Vagina (tissue), 2 donors: ENCODE measurements around the gene SLC24A3.

Experiments
- POLR2A ChIP-seq, 2 donors: fragments of 450-650 bp; IDR thresholded peaks; one replicate each; pipeline ENCODE4 v1.6.1; 2017; ENCODE audit warnings: antibody characterized with exemption in 2 of 2, mild to moderate bottlenecking in 2 of 2, moderate library complexity in 2 of 2
- TF ChIP-seq, protein P1 (sequence below), 3 experiments: fragments of 450-650 bp in 2 of 3; fragments of 200-600 bp in 1 of 3; sonication (generic) in 1 of 3; IDR thresholded peaks; one replicate each; pipeline ENCODE4 v1.5.1; 2017 to 2019; ENCODE audit warnings: antibody characterized with exemption in 3 of 3, mild to moderate bottlenecking in 2 of 3, moderate library complexity in 2 of 3

DNA sequence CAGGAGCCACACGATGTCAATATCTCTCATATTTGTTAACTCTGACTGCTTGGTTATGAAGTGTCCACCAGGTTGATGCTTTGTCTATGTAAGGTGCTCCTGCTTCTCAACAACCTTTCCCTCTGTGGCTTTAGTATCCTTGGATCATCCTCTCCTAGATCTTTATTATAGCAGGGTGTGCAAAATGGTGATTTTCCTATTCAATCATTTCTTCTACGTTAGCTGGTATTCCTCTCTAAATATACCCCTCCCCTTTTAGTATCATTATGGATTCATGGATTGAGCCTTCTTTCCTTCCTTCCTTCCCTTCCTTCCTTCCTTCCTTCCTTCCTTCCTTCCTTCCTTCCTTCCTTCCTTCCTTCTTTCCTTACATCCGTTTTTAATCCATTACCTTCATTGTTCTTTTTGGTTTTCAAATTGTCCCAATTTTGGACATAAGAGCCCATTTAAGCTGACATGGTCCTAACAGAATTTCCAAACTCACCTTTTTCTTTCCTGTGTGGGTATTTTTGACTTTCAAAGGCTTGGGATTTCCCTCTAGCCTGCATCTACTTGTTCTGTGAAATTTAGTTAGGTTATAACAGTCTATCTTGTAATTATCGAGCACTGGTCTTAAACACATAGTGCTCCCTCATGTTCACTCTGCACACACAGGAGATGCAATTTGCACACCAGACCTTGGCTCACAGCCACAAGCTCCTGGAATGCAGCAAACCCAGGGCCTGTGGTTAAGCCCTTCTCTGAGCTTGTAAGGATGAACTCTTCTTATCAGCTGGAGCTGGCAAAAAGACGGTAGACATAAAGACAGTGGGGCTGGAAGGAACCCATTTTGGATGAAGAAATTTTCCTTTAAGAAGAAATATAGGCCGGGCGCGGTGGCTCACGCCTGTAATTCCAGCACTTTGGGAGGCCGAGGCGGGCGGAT, 109.9 kb downstream of the SLC24A3 start:
- TF ChIP-seq, protein P1, sequence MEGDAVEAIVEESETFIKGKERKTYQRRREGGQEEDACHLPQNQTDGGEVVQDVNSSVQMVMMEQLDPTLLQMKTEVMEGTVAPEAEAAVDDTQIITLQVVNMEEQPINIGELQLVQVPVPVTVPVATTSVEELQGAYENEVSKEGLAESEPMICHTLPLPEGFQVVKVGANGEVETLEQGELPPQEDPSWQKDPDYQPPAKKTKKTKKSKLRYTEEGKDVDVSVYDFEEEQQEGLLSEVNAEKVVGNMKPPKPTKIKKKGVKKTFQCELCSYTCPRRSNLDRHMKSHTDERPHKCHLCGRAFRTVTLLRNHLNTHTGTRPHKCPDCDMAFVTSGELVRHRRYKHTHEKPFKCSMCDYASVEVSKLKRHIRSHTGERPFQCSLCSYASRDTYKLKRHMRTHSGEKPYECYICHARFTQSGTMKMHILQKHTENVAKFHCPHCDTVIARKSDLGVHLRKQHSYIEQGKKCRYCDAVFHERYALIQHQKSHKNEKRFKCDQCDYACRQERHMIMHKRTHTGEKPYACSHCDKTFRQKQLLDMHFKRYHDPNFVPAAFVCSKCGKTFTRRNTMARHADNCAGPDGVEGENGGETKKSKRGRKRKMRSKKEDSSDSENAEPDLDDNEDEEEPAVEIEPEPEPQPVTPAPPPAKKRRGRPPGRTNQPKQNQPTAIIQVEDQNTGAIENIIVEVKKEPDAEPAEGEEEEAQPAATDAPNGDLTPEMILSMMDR (IDR thresholded peaks at IDR 0.05): no peak
- TF ChIP-seq POLR2A (IDR thresholded peaks at IDR 0.05): no peak
